ENCODE data around the gene CACNB2.

- TF ChIP-seq AKAP8 (CRISPR knock-in tag; IDR thresholded peaks at IDR 0.05) (no peak), ZFP41 (CRISPR knock-in tag; IDR thresholded peaks at IDR 0.05; ENCODE audit: borderline replicate concordance) (no peak), EZH2 (conservative IDR thresholded peaks at IDR 0.05; ENCODE audit: low read depth, low read length) (no peak), CTCF (CRISPR knock-in tag; IDR thresholded peaks at IDR 0.05) (no peak), KAT2B (IDR thresholded peaks at IDR 0.05; ENCODE audit: borderline replicate concordance, low read depth, low read length) (no peak), MAX (IDR thresholded peaks at IDR 0.05) (no peak), JUN (CRISPR knock-in tag; IDR thresholded peaks at IDR 0.05) (no peak)
Observed at GRCh38 chr10:18134509-18134908, 5.7 kb upstream of the CACNB2 start.
